Esophagus squamous epithelium (tissue), 4 donors: ENCODE data around the gene NLN.

Experiments used
- POLR2A ChIP-seq, 4 donors: fragments of 450-650 bp; IDR thresholded peaks; one replicate each; pipeline ENCODE4 v1.6.1; 2017; ENCODE audit warnings: antibody characterized with exemption in 4 of 4, mild to moderate bottlenecking in 4 of 4, moderate library complexity in 3 of 4
- TF ChIP-seq, protein P1 (sequence below), 6 experiments: fragments of 450-650 bp in 4 of 6; fragments of 200-600 bp in 2 of 6; sonication (generic) in 2 of 6; IDR thresholded peaks; one replicate each; pipeline ENCODE4 v1.5.1; 2016 to 2019; ENCODE audit warnings: antibody characterized with exemption in 6 of 6, mild to moderate bottlenecking in 4 of 6, moderate library complexity in 4 of 6

DNA sequence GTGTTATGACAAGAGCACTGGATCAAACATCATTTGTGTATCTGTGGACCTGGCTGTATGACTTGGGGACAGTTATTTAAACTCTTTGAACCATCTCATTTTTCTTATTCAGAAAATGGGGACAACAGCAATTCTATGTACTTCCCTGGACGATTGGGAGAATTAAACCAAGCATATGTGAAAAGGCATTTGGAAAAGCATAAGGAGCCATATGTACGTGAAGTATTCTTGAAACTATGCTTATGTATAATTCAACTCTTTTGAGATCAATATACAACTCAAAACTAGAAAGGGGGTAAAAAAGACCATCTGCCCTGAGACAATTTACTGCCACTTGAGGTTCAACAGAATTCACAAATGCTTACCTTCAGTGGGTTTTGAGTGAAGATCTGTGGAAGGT, 75.5 kb downstream of the NLN start:
- no peak for TF ChIP-seq POLR2A (IDR thresholded peaks at IDR 0.05)
- TF ChIP-seq, protein P1, sequence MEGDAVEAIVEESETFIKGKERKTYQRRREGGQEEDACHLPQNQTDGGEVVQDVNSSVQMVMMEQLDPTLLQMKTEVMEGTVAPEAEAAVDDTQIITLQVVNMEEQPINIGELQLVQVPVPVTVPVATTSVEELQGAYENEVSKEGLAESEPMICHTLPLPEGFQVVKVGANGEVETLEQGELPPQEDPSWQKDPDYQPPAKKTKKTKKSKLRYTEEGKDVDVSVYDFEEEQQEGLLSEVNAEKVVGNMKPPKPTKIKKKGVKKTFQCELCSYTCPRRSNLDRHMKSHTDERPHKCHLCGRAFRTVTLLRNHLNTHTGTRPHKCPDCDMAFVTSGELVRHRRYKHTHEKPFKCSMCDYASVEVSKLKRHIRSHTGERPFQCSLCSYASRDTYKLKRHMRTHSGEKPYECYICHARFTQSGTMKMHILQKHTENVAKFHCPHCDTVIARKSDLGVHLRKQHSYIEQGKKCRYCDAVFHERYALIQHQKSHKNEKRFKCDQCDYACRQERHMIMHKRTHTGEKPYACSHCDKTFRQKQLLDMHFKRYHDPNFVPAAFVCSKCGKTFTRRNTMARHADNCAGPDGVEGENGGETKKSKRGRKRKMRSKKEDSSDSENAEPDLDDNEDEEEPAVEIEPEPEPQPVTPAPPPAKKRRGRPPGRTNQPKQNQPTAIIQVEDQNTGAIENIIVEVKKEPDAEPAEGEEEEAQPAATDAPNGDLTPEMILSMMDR (IDR thresholded peaks at IDR 0.05) = no peak
